ENCODE data around the gene DVL2. TPM values are rescaled to one million over a fixed set of nuclear protein-coding genes. Genes with fewer than 3 reads are reported as not detected.
A peak's percentile ranks its signal among the peaks of the same experiment; 100 is the strongest.

The DVL2 gene
- total and polyA plus RNA-seq, 2 of the 13 experiments (the other 11 are each of a cell fraction or from before 2014, with no cell fraction given) = 5.7 to 38.2 TPM

- TF ChIP-seq TEAD2 (CRISPR knock-in tag; IDR thresholded peaks at IDR 0.05) = no peak
- TF ChIP-seq RBAK (CRISPR knock-in tag; IDR thresholded peaks at IDR 0.05) = no peak; the same call in 1 of the 2 replicates
- TF ChIP-seq RFX5 (IDR thresholded peaks at IDR 0.05; ENCODE audit: low read depth, low read length) = no peak
Observed at GRCh38 chr17:7242717-7243452, 8.6 kb upstream of the DVL2 start (continued).

GRCh38 chr17:7241783-7242716 lies 7.7 kb upstream of the DVL2 start, which contains the start of gene GABARAP:
Gene GABARAP, minus strand, starts transcription at chr17:7242449. Its CDS starts 119 bp downstream, at chr17:7242330.
- peak within 1 kb of the TSS; percentile 61 to 85 (median 68) for H3K4me3 ChIP-seq (replicated peaks in 1 of 3; ENCODE audit: insufficient read depth in 1 of 3, low read depth in 2 of 3, low read length in 3 of 3)
- H3K27me3 ChIP-seq (ENCODE audit: control insufficient read depth in 1 of 2, insufficient read depth in 2 of 2, low read length in 2 of 2) = no peaks in the 10 kb centered on the region; a peak in 1 of 5 replicates
- peak; percentile 84 for FAIRE-seq
- ChIA-PET POLR2A (interaction anchor here (0.7 to 4.3 kb wide), 20 partner anchors 8 to 206 kb away, joined by 3 to 35 read pairs (median 5); partner anchors contain the start of genes ACADVL, ASGR1, ASGR2 and CTDNEP1), CTCF (ENCODE audit: low intra/inter-chr PET ratio, low total read pairs) (interaction anchor here (1.6 kb wide), 1 partner anchor 54 kb away, joined by 11 read pairs; no protein-coding TSS in a partner anchor)
- peak within 1 kb of the TSS; percentile 73 for H2AFZ ChIP-seq (ENCODE audit: low read length)
- no peaks in the 10 kb centered on the region for H3K9me3 ChIP-seq (ENCODE audit: low read length)
- TSS peak; percentile 77 for BruUV-seq (replicated peaks)
- H3K4me2 ChIP-seq (ENCODE audit: low read depth, low read length) = peak within 1 kb of the TSS; percentile 97
- peak within 1 kb of the TSS; percentile 86 for H3K27ac ChIP-seq (ENCODE audit: extremely low read length, insufficient read depth, low read length)
- H3K4me1 ChIP-seq (ENCODE audit: insufficient read depth, low read length) = peaks cover 28% of the 10 kb centered on the region
- peak; percentile 50 for ATAC-seq
- peak; percentile 82 for DNase-seq (ENCODE audit: low spot score)
- H3K79me2 ChIP-seq (ENCODE audit: insufficient read depth, low read length) = peaks cover 40% of the 10 kb centered on the region
- H4K20me1 ChIP-seq (ENCODE audit: insufficient read depth, low read length) = no peaks in the 10 kb centered on the region
- peaks cover 5 to 27% of the 10 kb centered on the region in 2 experiments; a peak in 4 of 5 replicates for H3K36me3 ChIP-seq (replicated peaks in 1 of 2; ENCODE audit: control insufficient read depth in 1 of 2, insufficient read depth in 2 of 2, low read length in 2 of 2)
- in situ Hi-C loops (cut with HindIII; ENCODE audit: extremely low pct_ligation_motif_present, low pct_unique_long_range_greater_than_20kb) = no loop called here
- 1% methylated on average over 44 of the region's 62 CpGs for WGBS (ENCODE audit: low lambda C conversion rate)
- peak within 1 kb of the TSS; percentile 92 for H3K9ac ChIP-seq (ENCODE audit: insufficient read depth, low read depth, low read length)
- intact Hi-C loops (cut with micrococcal nuclease; ENCODE audit: unreplicated experiment) = loop anchor here (5.0 kb wide), 1 partner anchor 40 kb away; the partner anchor contains the start of gene SLC2A4
- TF ChIP-seq HOXA9 (CRISPR knock-in tag; IDR thresholded peaks at IDR 0.05; ENCODE audit: borderline replicate concordance) (peak; percentile 35; the same call in 1 of the 2 replicates), FOSL1 (CRISPR knock-in tag; IDR thresholded peaks at IDR 0.05; ENCODE audit: borderline replicate concordance) (no peak), SIN3B (IDR thresholded peaks at IDR 0.05; ENCODE audit: low read length) (no peak), ZNF280B (CRISPR knock-in tag; IDR thresholded peaks at IDR 0.05; ENCODE audit: borderline replicate concordance) (peak; percentile 39; the same call in 1 of the 2 replicates), PBX2 (CRISPR knock-in tag; IDR thresholded peaks at IDR 0.05) (no peak), TFDP1 (CRISPR knock-in tag; IDR thresholded peaks at IDR 0.05; ENCODE audit: borderline replicate concordance) (peak; percentile 35; the same call in 1 of the 2 replicates), ZNF710 (CRISPR knock-in tag; IDR thresholded peaks at IDR 0.05; ENCODE audit: borderline replicate concordance) (0 out of 2 replicates have a peak, but pooled peaks have one; percentile 49)

Measured in HepG2 (cell line).